Activated CD8-positive, alpha-beta memory T cell treated with anti-CD3 and anti-CD28 coated beads, Interleukin-2, amount 10 ng/mL, durations not matched to agents 7 days and 5 days (primary cell): ENCODE data around the gene RHOB. TPM values are rescaled to one million over a fixed set of nuclear protein-coding genes. Genes with fewer than 3 reads are reported as not detected.
A peak's percentile ranks its signal among the peaks of the same experiment; 100 is the strongest.
"Not testable (repeated sequence)": the region's sequence is repeated elsewhere in the genome, so short reads cannot be mapped to it uniquely, and the experiment has no call there.

Source experiments
- ATAC-seq: fragments of 150-1000 bp; cut with Tn5 transposase; one replicate; pipeline ENCODE4 v1.10.0; 2021; ENCODE audit warnings: moderate library complexity
- CTCF ChIA-PET: fragments of 350-600 bp; sonication (Branson Sonifier 250); formaldehyde crosslinking; loops from one replicate; lab custom pipeline; 2021; ENCODE audit warnings: antibody characterized with exemption; lab: Charles Lee
- DNase-seq: peaks from one replicate; pipeline ENCODE4 v3.0.0-alpha.2; 2020
- H3K27ac Mint-ChIP-seq: one replicate; pipeline ENCODE4 v1.8.0; 2021; ENCODE audit warnings: mild to moderate bottlenecking, mixed read lengths
- H3K27me3 Mint-ChIP-seq: one replicate; pipeline ENCODE4 v1.8.0; 2021; ENCODE audit warnings: mixed read lengths
- H3K36me3 Mint-ChIP-seq: one replicate; pipeline ENCODE4 v1.8.0; 2021; ENCODE audit warnings: mild to moderate bottlenecking, mixed read lengths
- H3K4me1 Mint-ChIP-seq: one replicate; pipeline ENCODE4 v1.8.0; 2021; ENCODE audit warnings: mixed read lengths
- H3K4me3 Mint-ChIP-seq: one replicate; pipeline ENCODE4 v1.8.0; 2021; ENCODE audit warnings: mild to moderate bottlenecking, moderate library complexity, mixed read lengths
- H3K9me3 Mint-ChIP-seq: one replicate; pipeline ENCODE4 v1.8.0; 2022; ENCODE audit warnings: low read depth, mixed read lengths
- total RNA-seq, 2 experiments: library from RNA; stranded (reverse); gene quantifications; one replicate each; pipeline ENCODE4 v1.2.3, GENCODE V29; 2021

Gene RHOB
- total RNA-seq, 2 experiments from 2014 or later, result 9.1 to 36.4 TPM

DNA sequence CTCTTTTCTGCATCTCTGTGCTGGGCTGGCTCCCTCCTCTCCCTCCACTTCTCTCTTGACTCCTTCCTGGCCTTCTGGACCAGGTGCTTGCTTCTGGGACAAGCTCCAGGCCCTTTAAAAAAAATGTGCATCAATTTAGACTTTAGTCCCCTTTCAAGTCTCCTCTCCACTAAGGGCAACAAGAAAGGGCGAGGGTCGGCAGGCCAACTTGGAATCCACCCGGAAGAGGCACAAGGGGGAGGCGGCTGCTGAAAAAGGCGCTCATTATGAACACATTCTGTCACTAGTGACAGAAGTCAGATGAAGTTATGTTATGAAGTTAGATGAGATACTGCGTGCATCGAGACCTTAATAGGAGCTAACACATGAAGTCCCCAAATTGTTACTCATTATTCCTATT lies 13.6 kb upstream of the RHOB start:
- CTCF ChIA-PET, result interaction anchor here (0.6 to 3.0 kb wide), 5 partner anchors 8 to 209 kb away, joined by 3 to 13 read pairs (median 4); partner anchors contain the start of gene RHOB
- H3K4me1 Mint-ChIP-seq, result peaks cover 21% of the 10 kb centered on the region
- ATAC-seq (no peak), DNase-seq (peak; percentile 12)
- no peak overlapping the region for H3K4me3 Mint-ChIP-seq
- no peaks in the 10 kb centered on the region for H3K36me3 Mint-ChIP-seq
- H3K27ac Mint-ChIP-seq, result no peak overlapping the region
- peaks cover 47% of the 10 kb centered on the region for H3K27me3 Mint-ChIP-seq
- no peaks in the 10 kb centered on the region for H3K9me3 Mint-ChIP-seq

DNA sequence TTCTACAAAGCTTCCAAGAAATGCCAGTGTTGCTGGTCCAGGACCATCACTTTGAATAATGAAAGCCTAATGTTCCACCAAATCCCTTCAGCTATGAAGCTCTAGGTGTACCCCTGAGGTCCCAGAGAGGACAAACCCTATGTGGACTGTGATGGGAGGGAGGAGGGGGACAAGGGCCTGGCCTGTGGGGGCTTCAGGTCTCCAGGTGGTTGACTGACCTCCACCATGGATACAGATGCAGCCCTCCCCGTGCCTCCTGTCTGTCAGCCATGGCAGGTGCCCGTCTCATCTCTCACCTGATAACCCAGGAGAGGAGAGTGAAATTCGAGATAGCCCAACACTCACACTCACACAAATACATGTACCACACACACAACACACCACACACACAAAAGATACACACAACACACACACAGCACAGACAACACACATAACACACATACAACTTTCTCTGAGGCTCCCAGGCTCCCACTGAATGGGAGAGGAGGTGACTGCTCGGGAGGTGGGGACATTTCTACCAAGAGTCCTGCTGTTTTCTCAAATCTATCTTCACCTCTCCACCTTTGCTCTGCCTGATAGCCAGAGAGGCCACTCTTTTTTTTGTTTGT lies 12.8 kb upstream of the RHOB start:
- H3K4me3 Mint-ChIP-seq, result no peak overlapping the region
- ATAC-seq (no peak), DNase-seq (no peak)
- no peaks in the 10 kb centered on the region for H3K9me3 Mint-ChIP-seq
- H3K27me3 Mint-ChIP-seq, result peaks cover 55% of the 10 kb centered on the region
- CTCF ChIA-PET, result interaction anchor here (0.6 to 1.4 kb wide), 2 partner anchors 9 to 24 kb away, joined by 3 to 4 read pairs; no protein-coding TSS in a partner anchor
- H3K27ac Mint-ChIP-seq, result no peak overlapping the region
- H3K4me1 Mint-ChIP-seq, result peaks cover 20% of the 10 kb centered on the region
- H3K36me3 Mint-ChIP-seq, result no peaks in the 10 kb centered on the region

DNA sequence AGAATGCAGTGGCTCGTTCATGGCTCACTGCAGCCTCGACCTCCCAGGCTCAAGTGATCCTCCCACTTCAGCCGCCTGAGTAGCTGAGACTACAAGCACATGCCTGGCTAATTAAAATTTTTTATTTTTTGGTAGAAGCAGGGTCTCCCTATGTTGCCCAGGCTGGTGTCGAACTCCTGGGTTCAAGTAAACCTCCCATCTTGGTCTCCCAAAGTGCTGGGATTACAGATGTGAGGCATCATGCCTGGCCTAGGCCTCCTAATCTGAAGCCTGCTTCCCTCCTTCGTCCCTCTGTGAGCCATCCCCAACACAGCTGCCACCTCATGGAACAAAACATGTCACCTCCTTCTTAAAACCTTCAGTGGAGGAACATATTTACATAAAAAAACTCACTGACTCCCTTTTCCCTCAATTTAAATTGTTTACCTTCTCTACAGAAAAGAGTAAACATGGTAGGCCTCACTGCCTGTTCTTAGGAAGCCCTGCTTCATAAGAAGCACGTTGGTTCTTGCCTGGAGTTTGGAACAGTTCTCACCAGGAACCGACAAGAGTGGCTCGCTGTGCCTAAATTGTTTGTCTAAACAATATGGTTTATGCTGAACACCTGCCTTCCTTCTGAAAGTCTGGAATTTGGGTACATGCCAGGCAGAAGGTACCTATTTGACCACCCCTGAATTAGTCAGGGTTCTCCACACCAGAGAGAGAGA lies 12.1 kb upstream of the RHOB start:
- ATAC-seq, result no peak
- H3K36me3 Mint-ChIP-seq, result no peaks in the 10 kb centered on the region
- no peak overlapping the region for H3K27ac Mint-ChIP-seq
- H3K4me3 Mint-ChIP-seq, result no peak overlapping the region
- peaks cover 62% of the 10 kb centered on the region for H3K27me3 Mint-ChIP-seq
- peaks cover 19% of the 10 kb centered on the region for H3K4me1 Mint-ChIP-seq
- H3K9me3 Mint-ChIP-seq, result no peaks in the 10 kb centered on the region
- CTCF ChIA-PET, result no interaction called here
- no peak for DNase-seq

DNA sequence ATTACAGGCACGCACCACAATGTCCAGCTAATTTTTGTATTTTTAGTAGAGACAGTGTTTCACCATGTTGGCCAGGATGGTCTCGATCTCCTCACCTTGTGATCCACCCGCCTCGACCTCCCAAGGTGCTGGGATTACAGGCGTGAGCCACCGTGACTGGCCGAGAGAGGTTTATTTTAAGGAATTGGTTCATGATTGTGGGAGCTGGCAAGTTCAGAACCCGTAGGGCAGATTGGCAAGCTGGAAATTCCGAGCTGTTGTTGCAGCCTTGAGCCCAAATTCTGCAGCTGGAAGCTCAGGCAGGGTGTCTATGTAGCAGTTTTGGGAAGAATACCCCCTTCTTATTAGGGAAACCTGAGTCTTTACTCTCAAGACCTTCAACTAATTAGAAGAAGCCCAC lies 11.4 kb upstream of the RHOB start:
- CTCF ChIA-PET, result interaction anchor here (0.7 kb wide), 1 partner anchor 1746 kb away, joined by 3 read pairs; no protein-coding TSS in a partner anchor
- not testable (repeated sequence) for H3K27ac Mint-ChIP-seq, H3K36me3 Mint-ChIP-seq, DNase-seq, ATAC-seq, H3K4me3 Mint-ChIP-seq, H3K9me3 Mint-ChIP-seq
- Mint-ChIP-seq H3K27me3 (peaks cover 66% of the 10 kb centered on the region), H3K4me1 (peaks cover 12% of the 10 kb centered on the region)

DNA sequence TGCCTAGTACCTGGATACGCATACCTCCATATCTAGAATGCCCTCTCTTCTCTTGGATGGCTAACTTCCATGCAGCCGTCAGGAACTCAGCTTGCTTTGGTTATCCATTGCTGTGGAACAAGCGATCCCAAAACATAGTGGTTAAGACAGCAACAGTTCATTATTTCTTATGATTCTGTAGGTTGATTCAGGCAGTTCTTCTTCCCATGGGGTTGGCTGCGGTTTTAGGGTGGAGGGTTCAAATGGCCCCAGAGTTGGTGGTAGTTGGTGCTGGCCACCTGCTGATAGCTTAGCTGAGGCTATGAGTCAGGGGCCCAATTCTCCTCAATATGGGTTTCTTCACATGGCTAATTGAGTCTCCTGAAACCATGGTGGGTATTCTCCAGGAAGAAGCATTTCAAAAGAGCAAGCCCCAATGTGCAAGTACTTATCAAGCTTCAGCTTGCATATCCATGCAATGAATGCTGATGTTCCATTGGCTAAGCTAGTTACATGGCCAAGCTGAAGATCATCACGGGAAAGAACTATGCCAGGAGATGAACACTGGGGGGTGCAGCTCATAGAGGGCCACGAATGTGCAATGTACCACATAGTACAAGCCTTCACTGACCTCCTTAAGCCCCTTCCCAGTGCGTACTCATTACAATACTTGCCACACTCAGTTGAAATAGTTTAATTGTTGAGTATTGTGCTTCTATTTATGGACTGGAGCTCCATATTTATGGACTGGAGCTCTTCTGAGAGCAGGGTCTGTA lies 10.0 kb upstream of the RHOB start:
- Mint-ChIP-seq H3K27me3 (peaks cover 59% of the 10 kb centered on the region), H3K4me1 (peaks cover 4% of the 10 kb centered on the region), H3K36me3 (no peaks in the 10 kb centered on the region), H3K27ac (no peak overlapping the region), H3K9me3 (no peaks in the 10 kb centered on the region), H3K4me3 (no peak overlapping the region)
- CTCF ChIA-PET, result interaction anchor here (1.1 to 6.5 kb wide), 7 partner anchors 10 to 213 kb away, joined by 3 to 79 read pairs (median 5); partner anchors contain the start of genes HS1BP3 and RHOB
- ATAC-seq (no peak), DNase-seq (peak; percentile 36)

DNA sequence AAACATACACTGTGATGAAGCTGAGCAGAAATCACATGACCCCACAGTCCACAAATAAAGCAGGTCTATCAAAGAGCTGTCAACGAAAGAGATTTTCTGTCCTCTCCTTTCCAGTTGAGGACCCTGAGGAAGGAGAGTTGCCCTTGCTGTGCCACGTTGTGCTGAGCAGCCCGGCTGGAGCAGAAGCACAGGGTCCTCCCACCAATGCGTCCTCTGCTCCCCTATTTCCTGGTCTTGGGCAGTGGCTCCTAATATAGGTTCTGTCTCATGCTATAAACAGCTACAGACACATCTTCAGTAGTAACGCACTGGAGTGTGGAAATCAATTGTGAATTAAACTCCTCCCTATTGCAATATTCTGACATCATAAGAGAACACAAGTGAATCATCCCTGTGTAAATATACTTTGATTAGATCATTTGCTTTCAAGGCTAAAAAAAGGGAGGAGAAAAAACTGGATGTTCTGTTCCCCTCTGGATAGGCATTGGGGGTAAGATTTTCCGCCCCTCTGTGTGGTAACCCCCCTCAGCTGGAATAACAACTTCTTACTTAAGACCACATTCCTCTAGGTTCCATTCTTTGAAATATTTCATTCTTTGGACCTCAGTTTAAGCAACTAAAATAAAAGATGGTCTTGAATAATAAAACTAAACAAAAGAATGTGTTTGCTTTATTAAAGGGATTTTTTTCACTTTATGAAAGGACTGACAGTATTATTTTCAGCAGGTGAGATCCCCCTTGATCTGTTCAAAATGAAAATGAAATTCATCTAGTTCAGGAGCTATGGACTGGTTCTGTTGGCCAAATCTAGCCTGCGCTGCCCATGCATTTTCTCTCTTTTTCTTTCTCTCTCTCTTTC lies 8.3 kb upstream of the RHOB start:
- CTCF ChIA-PET, result interaction anchor here (0.9 to 6.5 kb wide), 8 partner anchors 12 to 212 kb away, joined by 3 to 79 read pairs (median 6); partner anchors contain the start of gene HS1BP3
- Mint-ChIP-seq H3K27ac (no peak overlapping the region), H3K4me3 (no peak overlapping the region), H3K4me1 (peaks cover 4% of the 10 kb centered on the region), H3K36me3 (no peaks in the 10 kb centered on the region), H3K27me3 (peaks cover 53% of the 10 kb centered on the region), H3K9me3 (no peaks in the 10 kb centered on the region)
- ATAC-seq, result no peak
- DNase-seq, result peak; percentile 31

DNA sequence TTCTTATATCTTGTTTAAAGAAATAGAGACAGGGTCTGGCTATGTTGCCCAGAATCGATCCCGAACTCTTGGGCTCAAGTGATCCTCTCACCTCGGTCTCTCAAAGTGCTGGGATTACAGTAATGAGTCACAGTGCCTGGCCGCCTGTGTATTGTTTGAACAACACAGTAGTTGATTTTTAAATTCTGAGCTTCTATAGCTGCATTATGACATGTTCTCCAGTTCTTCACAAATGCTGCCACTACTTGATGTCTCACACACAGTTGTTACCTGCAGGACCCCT lies 7.7 kb upstream of the RHOB start:
- H3K9me3 Mint-ChIP-seq, result no peaks in the 10 kb centered on the region
- CTCF ChIA-PET, result interaction anchor here (0.9 to 6.5 kb wide), 8 partner anchors 11 to 211 kb away, joined by 3 to 79 read pairs (median 6); partner anchors contain the start of gene HS1BP3
- H3K4me1 Mint-ChIP-seq, result peaks cover 4% of the 10 kb centered on the region
- no peak overlapping the region for H3K27ac Mint-ChIP-seq
- peak; percentile 21 for DNase-seq
- no peaks in the 10 kb centered on the region for H3K36me3 Mint-ChIP-seq
- peaks cover 56% of the 10 kb centered on the region for H3K27me3 Mint-ChIP-seq
- no peak for ATAC-seq
- no peak overlapping the region for H3K4me3 Mint-ChIP-seq

DNA sequence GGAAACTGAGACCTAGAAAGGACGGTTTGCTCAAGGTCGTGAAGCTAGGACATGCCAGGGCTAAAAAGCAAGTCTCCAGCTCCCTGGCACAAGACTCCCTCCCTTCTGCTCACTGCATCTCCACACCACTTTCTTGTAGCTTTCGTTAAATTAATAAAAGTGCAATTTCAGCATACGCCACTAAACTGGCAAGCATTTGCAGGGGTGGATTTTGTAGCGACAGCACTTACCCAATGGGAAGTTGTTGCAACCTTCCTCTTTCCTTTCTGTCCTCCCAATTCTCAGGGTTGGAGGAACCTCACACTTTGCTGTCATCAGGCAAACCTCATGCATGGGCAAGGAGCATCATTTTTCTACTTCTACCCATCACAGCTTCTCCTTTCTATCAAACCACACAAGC lies 7.4 kb upstream of the RHOB start:
- H3K27me3 Mint-ChIP-seq, result peaks cover 56% of the 10 kb centered on the region
- CTCF ChIA-PET, result interaction anchor here (0.7 to 6.5 kb wide), 10 partner anchors 11 to 211 kb away, joined by 3 to 79 read pairs (median 4); partner anchors contain the start of gene HS1BP3
- no peaks in the 10 kb centered on the region for H3K36me3 Mint-ChIP-seq
- H3K4me3 Mint-ChIP-seq, result no peak overlapping the region
- H3K9me3 Mint-ChIP-seq, result no peaks in the 10 kb centered on the region
- DNase-seq (peak; percentile 33), ATAC-seq (no peak)
- peaks cover 4% of the 10 kb centered on the region for H3K4me1 Mint-ChIP-seq
- no peak overlapping the region for H3K27ac Mint-ChIP-seq

DNA sequence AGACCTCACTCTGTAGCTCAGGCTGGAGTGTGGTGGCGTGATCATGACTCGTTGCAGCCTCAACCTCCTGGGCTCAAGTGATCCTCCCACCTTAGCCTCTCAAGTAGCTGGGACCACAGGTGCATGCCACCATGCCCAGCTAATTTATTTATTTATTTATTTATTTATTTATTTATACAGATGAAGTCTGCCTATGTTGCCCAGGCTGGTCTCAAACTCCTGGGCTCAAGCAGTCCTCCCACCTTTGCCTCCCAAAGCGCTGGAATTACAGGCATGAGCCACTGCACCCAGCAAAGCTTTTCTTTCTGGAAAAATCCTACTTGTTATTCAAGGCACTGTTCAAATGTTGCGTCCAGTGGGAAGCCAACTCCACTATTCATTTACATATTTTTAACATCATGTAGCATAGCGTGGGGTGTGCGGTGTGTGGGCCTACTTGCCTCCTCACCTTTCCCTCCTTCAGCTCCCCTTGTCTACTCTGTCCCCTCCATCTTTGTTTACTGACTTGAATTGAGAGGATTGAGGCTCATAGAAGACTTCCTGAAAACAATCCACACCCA lies 6.8 kb upstream of the RHOB start:
- Mint-ChIP-seq H3K4me3 (no peak overlapping the region), H3K4me1 (peaks cover 4% of the 10 kb centered on the region), H3K27me3 (peaks cover 58% of the 10 kb centered on the region), H3K27ac (no peak overlapping the region), H3K9me3 (no peaks in the 10 kb centered on the region), H3K36me3 (no peaks in the 10 kb centered on the region)
- DNase-seq, result no peak
- ATAC-seq, result no peak
- CTCF ChIA-PET, result interaction anchor here (0.7 to 6.5 kb wide), 11 partner anchors 10 to 210 kb away, joined by 3 to 79 read pairs (median 4); partner anchors contain the start of gene HS1BP3

DNA sequence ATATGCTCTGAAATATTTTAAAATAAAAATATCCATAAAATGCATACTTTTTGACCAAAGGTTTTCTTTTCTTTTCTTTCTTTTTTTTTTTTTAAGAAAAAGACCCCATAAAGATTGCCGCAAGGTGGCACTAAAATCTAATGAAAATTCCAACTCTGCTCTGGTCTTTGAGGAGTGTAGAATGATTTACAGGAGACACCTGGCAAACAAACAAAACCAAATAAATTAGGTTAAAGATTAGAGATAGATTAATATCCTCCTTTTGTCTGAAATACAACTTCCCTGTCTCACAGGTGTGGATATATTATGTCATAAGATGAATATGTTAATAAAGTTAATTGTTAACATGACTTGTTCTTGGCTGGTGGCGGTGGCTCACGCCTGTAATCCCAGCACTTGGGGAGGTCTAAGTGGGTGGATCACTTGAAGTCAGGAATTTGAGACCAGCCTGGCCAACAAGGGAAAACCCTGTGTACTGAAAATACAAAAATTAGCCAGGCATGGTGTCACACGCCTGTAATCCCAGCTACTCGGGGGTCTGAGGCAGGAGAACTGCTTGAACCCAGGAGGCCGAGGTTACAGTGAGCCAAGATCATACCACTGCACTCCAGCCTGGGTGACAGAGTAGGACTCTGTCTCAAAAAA lies 3.5 kb upstream of the RHOB start:
- Mint-ChIP-seq H3K27me3 (peaks cover 52% of the 10 kb centered on the region), H3K9me3 (no peaks in the 10 kb centered on the region), H3K4me3 (no peak overlapping the region), H3K27ac (no peak overlapping the region), H3K36me3 (no peaks in the 10 kb centered on the region), H3K4me1 (peaks cover 8% of the 10 kb centered on the region)
- no peak for ATAC-seq
- peak; percentile 36 for DNase-seq
- CTCF ChIA-PET, result interaction anchor here (1.3 to 2.3 kb wide), 10 partner anchors 14 to 207 kb away, joined by 3 to 50 read pairs (median 10); partner anchors contain the start of gene HS1BP3

DNA sequence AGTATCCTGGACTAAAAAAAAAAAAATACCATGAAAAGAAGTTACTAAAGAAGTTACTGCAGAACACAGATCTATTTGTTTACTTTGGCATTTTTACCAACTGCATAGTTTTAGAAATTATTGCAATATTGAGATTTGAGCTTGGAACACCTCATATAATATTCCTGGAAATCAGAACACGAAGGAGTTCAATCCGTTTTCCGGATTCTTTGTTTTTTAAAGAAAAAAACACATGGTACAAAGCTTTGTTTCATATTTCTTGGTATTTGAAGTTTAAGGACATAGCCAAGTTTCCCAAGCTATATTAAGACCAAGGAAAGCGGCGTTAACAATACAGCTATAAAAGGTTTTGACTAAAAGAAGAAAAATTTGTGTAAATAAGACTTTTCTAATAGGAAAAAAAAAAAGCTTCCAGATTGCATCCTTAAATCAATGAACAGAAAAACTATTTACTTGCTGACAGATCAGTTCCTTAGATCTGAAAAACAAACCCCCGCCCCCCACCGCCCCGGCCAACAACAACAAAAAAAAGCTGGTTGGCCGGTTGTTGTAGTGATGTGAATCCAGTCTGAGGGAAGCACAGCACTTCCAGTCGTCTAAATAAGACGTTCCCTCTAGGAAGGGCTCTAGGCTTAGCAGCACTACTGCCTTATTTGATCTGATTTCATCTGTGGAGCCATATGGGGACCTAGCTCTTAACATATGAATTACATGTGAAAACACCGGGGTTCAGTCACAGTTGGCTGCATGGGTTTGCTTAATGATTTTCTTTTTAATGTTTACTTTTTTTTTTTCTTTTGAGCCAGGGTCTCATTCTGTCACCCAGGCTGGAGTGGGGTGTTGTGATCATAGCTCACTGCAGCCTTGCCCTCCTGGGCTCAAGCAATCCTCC lies 2.5 kb upstream of the RHOB start:
- ATAC-seq (no peak), DNase-seq (no peak)
- Mint-ChIP-seq H3K27ac (no peak overlapping the region), H3K36me3 (peaks cover under 1% of the 10 kb centered on the region), H3K9me3 (no peaks in the 10 kb centered on the region), H3K27me3 (peaks cover 49% of the 10 kb centered on the region), H3K4me1 (peaks cover 10% of the 10 kb centered on the region), H3K4me3 (no peak overlapping the region)
- CTCF ChIA-PET, result interaction anchor here (0.8 to 2.3 kb wide), 14 partner anchors 12 to 206 kb away, joined by 3 to 50 read pairs (median 5); partner anchors contain the start of gene HS1BP3
